ENCODE measurements around the gene CDHR4. TPM values are rescaled to one million over a fixed set of nuclear protein-coding genes. Genes with fewer than 3 reads are reported as not detected.

The CDHR4 gene
- total and polyA plus RNA-seq, 9 of the 15 experiments (the other 6 are each of a cell fraction or from before 2014, with no cell fraction given): 0.21 TPM; not detected in 8

GRCh38 chr3:49785565-49786356 is 13.9 kb downstream of the CDHR4 start (continued):
- TF ChIP-seq KDM4B (IDR thresholded peaks at IDR 0.05; ENCODE audit: borderline replicate concordance in 2 of 2, low read depth in 1 of 2) (no peak), STAT5A (IDR thresholded peaks at IDR 0.05; ENCODE audit: borderline replicate concordance, low read length) (no peak), CTBP1 (IDR thresholded peaks at IDR 0.05; ENCODE audit: borderline replicate concordance) (0 out of 2 replicates have a peak, but pooled peaks have one; percentile 15), NKRF (IDR thresholded peaks at IDR 0.05; ENCODE audit: borderline replicate concordance) (peak; percentile 19; the same call in 1 of the 2 replicates), CHD4 (IDR thresholded peaks at IDR 0.05; ENCODE audit: insufficient read depth, insufficient replicate concordance, low read depth, low read length, poor library complexity, severe bottlenecking) (no peak), TFE3 (CRISPR knock-in tag; IDR thresholded peaks at IDR 0.05) (no peak), MXI1 (IDR thresholded peaks at IDR 0.05; ENCODE audit: low read depth, low read length) (no peak), BRCA1 (IDR thresholded peaks at IDR 0.05) (no peak), BRCA1 (CRISPR knock-in tag; IDR thresholded peaks at IDR 0.05) (0 out of 2 replicates have a peak, but pooled peaks have one; percentile 24), KLF13 (tag; IDR thresholded peaks at IDR 0.05; ENCODE audit: borderline replicate concordance, low read depth) (no peak), SNAPC5 (CRISPR knock-in tag; IDR thresholded peaks at IDR 0.05) (no peak), ZNF12 (CRISPR knock-in tag; IDR thresholded peaks at IDR 0.05) (no peak), E2F6 (IDR thresholded peaks at IDR 0.05; ENCODE audit: borderline replicate concordance in 1 of 2, extremely low read depth in 1 of 2, insufficient read depth in 1 of 2, insufficient read length in 1 of 2, low read depth in 1 of 2, low read length in 1 of 2, poor library complexity in 1 of 2, severe bottlenecking in 1 of 2) (peak in 1 of 2 experiments; percentile 35), ZNF277 (CRISPR knock-in tag; IDR thresholded peaks at IDR 0.05; ENCODE audit: borderline replicate concordance) (no peak), ETV1 (tag; conservative IDR thresholded peaks at IDR 0.05; ENCODE audit: low read depth) (no peak), JUN (IDR thresholded peaks at IDR 0.05; ENCODE audit: borderline replicate concordance, low read depth, low read length) (no peak), JUN (CRISPR knock-in tag; IDR thresholded peaks at IDR 0.05; ENCODE audit: borderline replicate concordance) (no peak), HDAC1 (IDR thresholded peaks at IDR 0.05) (no peak; a peak in 1 of 4 replicates), HNRNPL (IDR thresholded peaks at IDR 0.05; ENCODE audit: low read depth, low read length) (no peak), ETV5 (CRISPR knock-in tag; IDR thresholded peaks at IDR 0.05; ENCODE audit: low read depth) (no peak)
